Panc1 (cell line): ENCODE measurements around the gene USP17L25. TPM values are rescaled to one million over a fixed set of nuclear protein-coding genes. Genes with fewer than 3 reads are reported as not detected.
"Not testable (repeated sequence)": the region's sequence is repeated elsewhere in the genome, so short reads cannot be mapped to it uniquely, and the experiment has no call there.

Source experiments
- ATAC-seq: fragments of 200-7000 bp; cut with Tn5 transposase; 2 replicates; pipeline ENCODE4 v1.9.1; 2020; ENCODE audit warnings: mild to moderate bottlenecking, moderate library complexity
- BruUV-seq: library from RNA; stranded (reverse); fragments of 400-500 nt; replicated peaks from 2 replicates; lab custom pipeline; 2021; lab: Mats Ljungman, UMichigan
- CTCF ChIA-PET: fragments of 300-600 bp; sonication (Branson Sonifier 250); formaldehyde crosslinking; loops from one replicate; lab custom pipeline; 2022; ENCODE audit warnings: antibody characterized with exemption; lab: Charles Lee
- POLR2A ChIA-PET: fragments of 300-600 bp; sonication (Branson Sonifier 250); formaldehyde crosslinking; loops from one replicate; lab custom pipeline; 2022; ENCODE audit warnings: antibody characterized with exemption; lab: Charles Lee
- DNase-seq: peaks from one replicate; pipeline ENCODE4 v3.0.0-alpha.2; 2010; ENCODE audit warnings: low read depth, low spot score
- H3K27ac ChIP-seq: 2 replicates; pipeline ENCODE4 v1.5.1; 2011; ENCODE audit warnings: mild to moderate bottlenecking, low read length, inconsistent platforms
- H3K27me3 ChIP-seq: fragments of 200-500 bp; sonication (Bioruptor generic); 2 replicates; pipeline ENCODE4 v1.6.0; 2014; ENCODE audit warnings: low read length, inconsistent platforms; ENCODE audit not compliant: control insufficient read depth, insufficient read depth
- H3K36me3 ChIP-seq: fragments of 200-500 bp; sonication (Bioruptor generic); 2 replicates; pipeline ENCODE4 v1.5.1; 2014; ENCODE audit warnings: inconsistent platforms, mild to moderate bottlenecking, low read length, moderate library complexity; ENCODE audit not compliant: control insufficient read depth, insufficient read depth
- H3K4me1 ChIP-seq: 2 replicates; pipeline ENCODE4 v1.5.1; 2011; ENCODE audit warnings: inconsistent platforms, mild to moderate bottlenecking, low read length, moderate library complexity; ENCODE audit not compliant: control insufficient read depth, insufficient read depth
- H3K4me3 ChIP-seq, 2 experiments: 2 replicates each; pipeline ENCODE4 v1.5.1; 2011 to 2012; ENCODE audit warnings: low read depth in 2 of 2, low read length in 2 of 2, mild to moderate bottlenecking in 2 of 2, inconsistent platforms in 1 of 2, moderate library complexity in 1 of 2
- H3K9me3 ChIP-seq: fragments of 200-500 bp; sonication (Bioruptor generic); 2 replicates; pipeline ENCODE4 v1.5.1; 2014; ENCODE audit warnings: low read depth, mild to moderate bottlenecking, inconsistent platforms, low read length, moderate library complexity; ENCODE audit not compliant: control insufficient read depth, insufficient read depth
- in situ Hi-C: cut with HindIII; loops from 2 replicates; pipeline ENCODE4 v1.10.0; 2016; ENCODE audit warnings: low sequenced_read_pairs, low pct_unique_long_range_greater_than_20kb
- intact Hi-C: fragments of 100-400 bp; cut with micrococcal nuclease; formaldehyde crosslinking; loops from one replicate; pipeline ENCODE4 v1.10.0; 2022; ENCODE audit not compliant: unreplicated experiment
- total RNA-seq: library from RNA; stranded (reverse); gene quantifications from one replicate; pipeline ENCODE4 v1.2.1, GENCODE V29; 2021; ENCODE audit not compliant: unreplicated experiment

USP17L25 gene
- total RNA-seq, 1 experiment from 2014 or later: not detected

GRCh38 chr4:9350866-9351265 is 21.2 kb downstream of the USP17L25 start:
- DNase-seq, CTCF ChIA-PET, H3K36me3 ChIP-seq, H3K9me3 ChIP-seq, H3K27me3 ChIP-seq, ATAC-seq, POLR2A ChIA-PET, in situ Hi-C loops, H3K27ac ChIP-seq, H3K4me1 ChIP-seq, intact Hi-C loops, H3K4me3 ChIP-seq, BruUV-seq: not testable (repeated sequence)

- DNase-seq, H3K36me3 ChIP-seq, H3K4me1 ChIP-seq, BruUV-seq, H3K9me3 ChIP-seq, in situ Hi-C loops, H3K4me3 ChIP-seq, POLR2A ChIA-PET, ATAC-seq, CTCF ChIA-PET, H3K27me3 ChIP-seq, H3K27ac ChIP-seq, intact Hi-C loops: not testable (repeated sequence)
These were observed 23.6 kb downstream of the USP17L25 start, which contains the start of gene USP17L29 for GRCh38 chr4:9353338-9353737. Gene USP17L29 (plus strand): TSS chr4:9353638. CDS start chr4:9353638, 0 bp downstream.

- H3K27me3 ChIP-seq, H3K36me3 ChIP-seq, intact Hi-C loops, CTCF ChIA-PET, H3K4me3 ChIP-seq, H3K4me1 ChIP-seq, BruUV-seq, POLR2A ChIA-PET, H3K27ac ChIP-seq, ATAC-seq, DNase-seq, in situ Hi-C loops, H3K9me3 ChIP-seq: not testable (repeated sequence)
These were observed 33.1 kb downstream of the USP17L25 start, which contains the start of gene USP17L30 for GRCh38 chr4:9362829-9363228. Gene USP17L30 (plus strand): TSS chr4:9363129. CDS start chr4:9363129, 0 bp downstream.

- H3K27ac ChIP-seq, CTCF ChIA-PET, POLR2A ChIA-PET, BruUV-seq, H3K27me3 ChIP-seq, H3K4me1 ChIP-seq, DNase-seq, intact Hi-C loops, H3K36me3 ChIP-seq, in situ Hi-C loops, ATAC-seq, H3K4me3 ChIP-seq, H3K9me3 ChIP-seq: not testable (repeated sequence)
These were observed 50.2 kb downstream of the USP17L25 start for GRCh38 chr4:9379881-9380280.

Other genes starting within 250 kb of the USP17L25 start
- gene FAM90A26, start 159.5 kb upstream of the USP17L25 start, total RNA-seq: not detected
- gene USP17L10, start 119.3 kb upstream of the USP17L25 start, total RNA-seq: not detected
- gene USP17L11, start 114.5 kb upstream of the USP17L25 start, total RNA-seq: not detected
- not detected for gene USP17L12, start 109.8 kb upstream of the USP17L25 start, total RNA-seq
- not detected for gene USP17L13, start 105.0 kb upstream of the USP17L25 start, total RNA-seq
- not detected for gene USP17L15, start 95.5 kb upstream of the USP17L25 start, total RNA-seq
- gene USP17L17, start 86.0 kb upstream of the USP17L25 start, total RNA-seq: not detected
- gene USP17L18, start 81.3 kb upstream of the USP17L25 start, total RNA-seq: not detected
- not detected for gene USP17L19, start 76.5 kb upstream of the USP17L25 start, total RNA-seq
- gene USP17L20, start 71.8 kb upstream of the USP17L25 start, total RNA-seq: not detected
- not detected for gene USP17L21, start 67.0 kb upstream of the USP17L25 start, total RNA-seq
- not detected for gene USP17L22, start 62.3 kb upstream of the USP17L25 start, total RNA-seq
- not detected for gene USP17L24, start 4.7 kb upstream of the USP17L25 start, total RNA-seq
- not detected for gene USP17L26, start 4.7 kb downstream of the USP17L25 start, total RNA-seq
- gene USP17L5, start 9.5 kb downstream of the USP17L25 start, total RNA-seq: not detected
- gene USP17L27, start 14.2 kb downstream of the USP17L25 start, total RNA-seq: not detected
- gene USP17L28, start 19.0 kb downstream of the USP17L25 start, total RNA-seq: not detected
- not detected for gene USP17L29, start 23.7 kb downstream of the USP17L25 start, total RNA-seq
- gene USP17L30, start 33.2 kb downstream of the USP17L25 start, total RNA-seq: not detected
- not detected for gene DEFB131A, start 114.5 kb downstream of the USP17L25 start, total RNA-seq